CD4-positive, alpha-beta T cell treated with Interleukin-6 for 4 hours (primary cell): ENCODE data around the gene NACA2.
"Not testable (repeated sequence)": the region's sequence is repeated elsewhere in the genome, so short reads cannot be mapped to it uniquely, and the experiment has no call there.

Source experiments
- DNase-seq: peaks from one replicate; pipeline ENCODE4 v3.0.0-alpha.2; 2020; ENCODE audit warnings: mixed read lengths

The NACA2 gene

DNA sequence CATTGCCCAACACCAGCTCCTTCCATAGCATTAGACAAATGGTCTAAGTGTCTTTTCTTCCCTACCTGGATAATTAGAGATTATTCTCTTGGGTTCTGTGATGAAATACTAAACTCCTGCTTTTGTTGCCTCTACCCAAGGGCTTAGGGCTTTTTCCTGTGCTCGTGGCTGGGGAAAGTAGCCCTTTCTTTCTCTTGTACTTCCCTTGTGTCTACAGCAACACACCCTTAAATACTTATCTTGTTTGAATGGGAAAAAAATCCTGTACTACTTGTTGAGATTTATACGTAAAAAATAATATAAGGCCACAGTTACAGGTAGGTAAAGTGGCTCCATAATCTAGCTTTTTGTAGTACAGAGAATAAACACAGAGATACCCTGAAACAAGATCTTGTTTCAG, 7.0 kb upstream of the NACA2 start:
- no peak for DNase-seq

DNA sequence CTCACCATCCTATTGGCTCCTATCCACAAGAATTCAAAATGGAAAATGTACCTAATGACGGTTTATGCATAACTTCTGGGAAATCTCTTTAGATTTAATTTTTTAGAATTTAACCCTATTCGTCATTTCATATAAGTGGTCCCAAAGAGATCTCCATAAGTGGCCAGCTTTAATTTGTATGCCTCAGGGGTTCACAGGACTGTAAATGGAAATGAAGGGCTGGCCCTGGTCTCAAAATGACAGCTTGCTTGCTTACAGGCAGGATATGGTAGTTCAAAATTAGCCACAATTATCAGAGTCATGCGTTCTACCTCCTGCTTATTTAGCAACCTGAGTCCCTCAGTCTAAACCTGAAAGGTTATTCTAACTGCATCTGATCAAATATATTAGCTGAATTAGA, 6.6 kb upstream of the NACA2 start:
- no peak for DNase-seq

- no peak for DNase-seq
Measured at GRCh38 chr17:61595418-61596186, 4.6 kb upstream of the NACA2 start.

GRCh38 chr17:61594294-61594825, 3.3 kb upstream of the NACA2 start:
- DNase-seq: no peak

GRCh38 chr17:61593426-61593825, 2.4 kb upstream of the NACA2 start:
- no peak for DNase-seq

- DNase-seq: no peak
Measured at GRCh38 chr17:61591930-61592329, 911 bp upstream of the NACA2 start.

DNA sequence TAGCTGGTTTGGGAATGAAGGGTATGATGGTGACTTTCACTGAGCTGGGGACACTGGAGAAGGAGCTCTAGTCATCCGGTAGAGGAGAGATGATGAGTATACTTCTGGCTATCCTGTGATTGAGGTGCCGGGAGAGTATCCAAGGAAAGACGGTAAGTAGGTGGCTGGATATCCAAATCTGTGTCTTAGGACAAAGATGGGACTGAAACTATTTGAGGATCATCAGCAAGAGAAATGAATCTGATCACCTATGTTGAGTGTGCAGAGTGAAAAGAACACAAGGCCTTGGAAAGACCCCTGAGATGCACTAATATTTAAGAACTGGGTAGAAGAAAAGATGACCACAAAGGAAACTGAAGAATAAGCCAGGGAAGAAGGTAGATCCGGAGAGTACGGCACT, 1.0 kb downstream of the NACA2 start:
- DNase-seq: no peak

GRCh38 chr17:61587807-61588660, 3.0 kb downstream of the NACA2 start:
- DNase-seq: no peak

- no peak for DNase-seq
Measured at GRCh38 chr17:61587242-61587641, 3.8 kb downstream of the NACA2 start.

GRCh38 chr17:61586622-61587021, 4.4 kb downstream of the NACA2 start:
- not testable (repeated sequence) for DNase-seq

DNA sequence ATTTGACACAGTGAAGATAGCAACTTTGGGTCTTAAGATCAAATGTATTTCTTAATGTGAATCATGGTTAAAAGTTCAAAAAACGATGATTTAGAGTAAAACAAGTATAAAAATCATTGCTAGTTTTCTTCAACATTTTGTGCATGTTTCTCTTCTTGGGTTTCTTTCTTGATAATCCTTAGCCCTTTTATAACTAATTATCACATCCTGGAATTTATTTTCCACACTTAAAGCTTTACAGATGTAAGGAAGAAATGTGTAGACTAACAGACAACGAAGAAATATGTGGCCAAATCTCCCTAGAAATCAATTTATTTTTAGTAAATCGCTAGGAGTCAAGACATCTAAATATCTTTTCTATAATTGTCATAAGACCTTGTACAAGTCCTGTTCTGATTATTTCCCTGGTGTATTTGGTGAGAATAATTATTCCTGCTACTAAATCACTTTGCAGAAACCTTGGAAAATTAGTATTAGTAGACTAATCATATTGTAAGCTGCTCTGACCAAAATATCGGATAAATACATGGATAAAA, 4.9 kb downstream of the NACA2 start:
- DNase-seq: no peak

DNA sequence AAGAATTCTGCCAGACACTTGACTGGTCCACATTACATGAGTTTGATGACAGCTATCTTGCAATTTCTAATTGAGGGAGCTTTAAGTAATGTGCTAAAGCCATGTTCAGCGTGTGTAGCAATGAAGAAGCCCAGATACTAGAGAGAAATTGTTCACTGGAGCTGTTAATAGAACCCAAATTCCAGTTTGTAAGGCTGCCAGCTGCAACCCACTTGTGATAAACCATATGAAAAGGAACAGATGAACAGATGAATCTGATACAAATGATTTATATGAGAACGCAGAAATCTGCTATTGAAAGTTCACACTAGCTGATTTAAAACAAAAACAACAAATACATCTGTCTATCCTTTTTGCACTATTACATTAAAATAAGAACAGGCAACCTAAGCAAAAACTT, 6.2 kb downstream of the NACA2 start:
- DNase-seq: no peak

DNA sequence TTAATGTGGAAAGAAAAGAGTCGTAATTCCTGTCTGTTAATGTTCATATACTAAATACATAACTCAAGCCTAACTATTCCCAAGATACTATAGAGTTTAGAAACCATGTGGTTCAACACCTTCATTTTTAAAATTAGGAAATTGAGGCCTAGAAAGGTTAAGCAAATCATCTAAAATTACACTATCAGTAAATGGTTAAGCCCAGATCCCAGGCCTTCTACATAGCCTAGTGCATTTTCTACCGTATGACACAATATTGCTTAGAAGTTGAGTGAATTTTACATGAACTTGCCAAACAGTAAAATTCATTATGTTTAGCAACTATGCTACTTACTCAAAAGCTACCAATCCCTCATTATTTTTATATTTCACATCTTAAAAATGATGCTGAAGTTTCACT, 6.8 kb downstream of the NACA2 start:
- DNase-seq: no peak

- DNase-seq: no peak
Measured at GRCh38 chr17:61583660-61584264, 7.3 kb downstream of the NACA2 start.

- DNase-seq: no peak
Measured at GRCh38 chr17:61583242-61583641, 7.8 kb downstream of the NACA2 start.

DNA sequence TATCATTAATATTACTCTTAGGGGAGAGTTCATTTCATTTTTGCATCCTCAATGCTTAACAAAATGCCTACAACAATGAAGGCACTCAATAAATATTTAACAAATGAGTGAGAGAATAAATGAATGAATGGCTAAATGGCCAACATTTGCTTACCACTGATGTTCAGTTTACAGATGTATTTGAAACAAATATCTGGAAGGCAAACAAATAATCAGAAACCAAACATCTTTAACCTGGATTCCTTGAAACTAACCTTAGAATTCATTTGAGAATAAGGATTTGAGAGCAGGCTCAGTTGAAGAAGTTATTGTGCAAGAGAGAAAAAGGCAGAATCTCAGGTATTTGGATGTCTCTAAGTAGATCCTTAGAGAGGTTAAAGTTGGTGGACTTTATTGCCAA, 8.4 kb downstream of the NACA2 start:
- DNase-seq: no peak

GRCh38 chr17:61581611-61582349, 9.2 kb downstream of the NACA2 start:
- DNase-seq: no peak

DNA sequence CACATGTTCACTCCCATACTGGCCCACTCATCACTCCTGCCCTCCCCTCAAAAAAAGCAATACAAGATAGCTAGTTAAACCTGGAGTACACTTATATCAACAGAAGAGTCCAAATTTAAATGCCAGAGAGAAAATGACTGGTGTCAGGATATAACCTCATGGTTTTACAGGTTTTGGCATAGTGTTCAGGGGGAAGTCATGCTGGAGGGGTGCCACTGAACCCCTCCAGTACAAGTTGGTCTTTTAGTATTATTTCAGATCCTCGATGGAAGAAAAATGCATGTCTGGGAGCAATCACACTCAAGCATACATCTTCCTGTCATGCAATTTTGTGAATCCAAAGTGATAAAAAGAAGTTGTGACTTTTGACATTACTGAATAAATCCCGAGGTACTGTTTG, 10.5 kb downstream of the NACA2 start:
- no peak for DNase-seq

DNA sequence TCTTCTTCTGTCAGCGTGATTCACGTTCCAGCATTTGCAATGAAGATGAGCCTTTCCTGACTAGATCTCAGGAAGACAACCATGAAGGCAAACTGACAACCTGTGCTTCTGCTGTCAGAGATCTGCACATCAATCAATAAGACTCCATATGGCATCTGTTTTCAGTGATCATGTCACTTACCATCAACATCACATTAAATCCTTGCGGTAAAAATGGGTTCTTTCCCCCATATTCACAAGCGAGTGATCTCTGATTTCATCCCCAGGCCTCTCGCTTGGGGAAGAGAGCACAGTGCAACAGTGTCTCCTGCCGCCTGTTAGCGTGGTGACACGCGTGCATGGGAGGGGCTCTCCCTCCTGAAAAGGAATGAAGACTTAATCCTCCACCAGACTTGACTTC, 11.1 kb downstream of the NACA2 start:
- DNase-seq: no peak

- DNase-seq: no peak
Measured at GRCh38 chr17:61579347-61579746, 11.7 kb downstream of the NACA2 start.

- no peak for DNase-seq
Measured at GRCh38 chr17:61578645-61579044, 12.4 kb downstream of the NACA2 start.

DNA sequence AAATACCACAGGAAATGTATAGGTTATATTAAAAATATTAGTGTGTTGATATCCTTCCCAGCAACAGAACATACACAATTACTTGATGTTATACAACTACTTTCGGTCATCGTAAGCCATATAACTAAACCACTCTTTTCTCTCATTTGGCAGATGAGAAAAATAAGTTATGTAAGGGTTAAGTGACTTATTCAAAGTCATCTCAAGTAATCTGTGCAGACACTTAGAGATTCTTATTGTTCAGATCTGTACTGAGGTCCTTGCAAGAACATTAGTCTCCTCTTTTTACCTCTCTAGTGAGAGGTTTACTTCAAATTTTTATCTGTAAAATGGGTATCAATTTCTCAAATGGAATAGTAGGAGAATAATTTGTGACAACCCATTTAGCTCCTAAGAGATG, 15.0 kb downstream of the NACA2 start:
- DNase-seq: no peak
